Esophagus squamous epithelium (tissue), 5 donors: ENCODE measurements around the gene NDST1. TPM values are rescaled to one million over a fixed set of nuclear protein-coding genes. Genes with fewer than 3 reads are reported as not detected.

Experiments
- DNase-seq: peaks from one replicate; lab custom pipeline; 2025; lab: John Stamatoyannopoulos, UW
- H3K27ac ChIP-seq, 4 donors: fragments of 200-600 bp; sonication (generic); one replicate each; pipeline ENCODE4 v1.5.1; 2016 to 2019; ENCODE audit warnings: mild to moderate bottlenecking in 1 of 4
- H3K27me3 ChIP-seq, 4 donors: fragments of 200-600 bp; sonication (generic); 1 replicate in 3 of 4; 2 replicates in 1 of 4; pipeline versions ENCODE4 v1.5.1 to v1.6.0; 2017 to 2021; ENCODE audit warnings: antibody characterized with exemption in 1 of 4
- H3K36me3 ChIP-seq, 3 donors: fragments of 200-600 bp; sonication (generic); one replicate each; pipeline ENCODE4 v1.5.1; 2016 to 2019
- H3K4me1 ChIP-seq, 3 donors: fragments of 200-600 bp; sonication (generic); one replicate each; pipeline ENCODE4 v1.5.1; 2017 to 2019
- H3K4me3 ChIP-seq, 4 donors: fragments of 200-600 bp; sonication (generic); 1 replicate in 3 of 4; 2 replicates in 1 of 4; pipeline ENCODE4 v1.5.1; 2016 to 2019; ENCODE audit warnings: mild to moderate bottlenecking in 2 of 4, moderate library complexity in 1 of 4
- H3K9me3 ChIP-seq, 3 donors: fragments of 200-600 bp; sonication (generic); one replicate each; pipeline ENCODE4 v1.5.1; 2016 to 2019
- CTCF ChIP-seq, 6 experiments: fragments of 450-650 bp in 4 of 6; fragments of 200-600 bp in 2 of 6; sonication (generic) in 2 of 6; IDR thresholded peaks; one replicate each; pipeline ENCODE4 v1.5.1; 2016 to 2019; ENCODE audit warnings: antibody characterized with exemption in 6 of 6, mild to moderate bottlenecking in 4 of 6, moderate library complexity in 4 of 6
- POLR2A ChIP-seq, 4 donors: fragments of 450-650 bp; IDR thresholded peaks; one replicate each; pipeline ENCODE4 v1.6.1; 2017; ENCODE audit warnings: antibody characterized with exemption in 4 of 4, mild to moderate bottlenecking in 4 of 4, moderate library complexity in 3 of 4
- WGBS, 2 donors: methylation state at CpG; one replicate each; pipeline ENCODE4 v1.1.5; 2018; 5-methylcytosine and 5-hydroxymethylcytosine counted together
- intact Hi-C: fragments of 100-400 bp; cut with DNase I; formaldehyde crosslinking; loops from one replicate; pipeline ENCODE4 v1.15.0; 2022
- total RNA-seq, 4 donors: library from RNA; depleted of rRNA; stranded (reverse); fragments of >200 nt; gene quantifications; one replicate each; pipeline ENCODE4 v1.1.0, GENCODE V29; 2016
- donor health status: DM: yes; HTN: yes; CAD: no.

NDST1 gene
- total RNA-seq, 4 donors from 2014 or later, result 76.5 to 205 (median 118) TPM

DNA sequence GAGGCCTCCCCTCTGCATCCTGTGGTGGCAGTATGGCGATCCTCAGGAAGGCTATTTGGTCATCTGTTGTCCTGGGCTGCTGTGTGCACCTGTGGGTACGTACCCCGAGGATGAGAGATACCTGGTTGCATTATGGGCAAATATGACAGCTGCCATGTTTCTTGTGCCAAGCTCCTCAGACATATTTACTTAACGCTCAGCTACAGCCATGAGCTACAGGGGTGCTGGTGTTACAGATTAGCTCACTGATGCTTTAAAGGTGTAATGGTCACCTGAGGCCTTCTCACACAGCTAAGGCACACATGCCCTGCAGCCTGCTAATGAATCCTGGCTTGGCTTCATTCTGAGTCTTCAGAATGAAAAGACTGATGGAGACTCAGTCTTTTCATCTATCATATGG, 12.0 kb downstream of the NDST1 start:
- WGBS, 2 donors, result 73 to 88% methylated on average over 2 to 3 of the region's 4 CpGs
- Histone ChIP-seq H3K36me3 (peaks cover 6 to 59% (median 6%) of the 10 kb centered on the region in 3 donors), H3K9me3 (no peaks in the 10 kb centered on the region), H3K4me1 (peaks cover 26 to 100% (median 73%) of the 10 kb centered on the region in 3 donors), H3K27ac (peak overlapping the region in 2 of 4 donors; percentile 28 to 56), H3K4me3 (no peak overlapping the region), H3K27me3 (no peaks in the 10 kb centered on the region)
- DNase-seq, result no peak
- intact Hi-C loops, result loop anchor here (5.0 kb wide), 1 partner anchor 58 kb away; no protein-coding TSS in a partner anchor
- TF ChIP-seq POLR2A (IDR thresholded peaks at IDR 0.05) (no peak), CTCF (IDR thresholded peaks at IDR 0.05) (no peak)

DNA sequence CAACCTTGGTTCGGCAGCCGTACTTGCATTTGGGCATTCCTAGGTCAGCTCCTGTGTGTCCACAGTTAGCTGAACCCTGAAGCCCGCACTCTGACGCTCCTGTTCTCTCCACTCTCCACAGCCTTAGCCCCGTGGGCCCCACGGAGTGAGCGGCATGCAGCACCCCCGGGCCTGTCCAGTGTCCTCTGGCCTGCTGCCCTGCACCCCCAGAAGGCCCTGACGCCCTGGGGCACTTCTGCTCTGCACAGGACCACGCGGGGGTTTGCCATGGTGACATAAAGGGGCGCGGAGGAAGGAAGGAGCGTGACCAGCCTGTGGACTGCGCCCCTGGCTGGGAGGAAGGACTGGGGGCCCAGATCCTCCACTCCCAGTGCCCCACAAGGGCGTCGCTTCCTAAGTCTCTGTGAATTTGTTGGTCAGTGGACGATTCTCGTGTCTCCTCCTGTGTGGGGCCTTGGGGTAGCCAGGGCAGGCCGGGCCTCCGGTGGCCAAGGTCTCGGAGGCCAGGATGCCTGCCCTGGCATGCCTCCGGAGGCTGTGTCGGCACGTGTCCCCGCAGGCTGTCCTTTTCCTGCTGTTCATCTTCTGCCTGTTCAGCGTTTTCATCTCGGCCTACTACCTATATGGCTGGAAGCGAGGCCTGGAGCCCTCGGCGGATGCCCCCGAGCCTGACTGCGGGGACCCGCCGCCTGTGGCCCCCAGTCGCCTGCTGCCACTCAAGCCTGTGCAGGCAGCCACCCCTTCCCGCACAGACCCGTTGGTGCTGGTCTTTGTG, 13.0 kb downstream of the NDST1 start:
- Histone ChIP-seq H3K27ac (peak overlapping the region in 3 of 4 donors; percentile 6 to 25 (median 22)), H3K9me3 (no peaks in the 10 kb centered on the region), H3K4me3 (no peak overlapping the region), H3K27me3 (no peaks in the 10 kb centered on the region), H3K36me3 (peaks cover 6 to 69% (median 6%) of the 10 kb centered on the region in 3 donors), H3K4me1 (peaks cover 34 to 100% (median 64%) of the 10 kb centered on the region in 3 donors)
- 71 to 94% methylated on average over 2 to 20 of the region's 38 CpGs for WGBS, 2 donors
- intact Hi-C loops, result loop anchor here (5.0 kb wide), 1 partner anchor 59 kb away; no protein-coding TSS in a partner anchor
- TF ChIP-seq POLR2A (IDR thresholded peaks at IDR 0.05) (no peak), CTCF (IDR thresholded peaks at IDR 0.05) (no peak)
- DNase-seq, result no peak

GRCh38 chr5:150521522-150521817, 13.5 kb downstream of the NDST1 start:
- Histone ChIP-seq H3K36me3 (peaks cover 6 to 73% (median 6%) of the 10 kb centered on the region in 3 donors), H3K9me3 (no peaks in the 10 kb centered on the region), H3K27ac (peak overlapping the region in 2 of 4 donors; percentile 6 to 22), H3K4me3 (no peak overlapping the region), H3K4me1 (peaks cover 36 to 100% (median 61%) of the 10 kb centered on the region in 3 donors), H3K27me3 (no peaks in the 10 kb centered on the region)
- DNase-seq, result no peak
- TF ChIP-seq CTCF (IDR thresholded peaks at IDR 0.05), result no peak
- TF ChIP-seq POLR2A (IDR thresholded peaks at IDR 0.05), result no peak
- intact Hi-C loops, result loop anchor here (5.0 kb wide), 1 partner anchor 59 kb away; no protein-coding TSS in a partner anchor
- WGBS, 2 donors, result 80 to 83% methylated on average over 2 to 8 of the region's 14 CpGs

GRCh38 chr5:150521939-150522503, 14.1 kb downstream of the NDST1 start:
- Histone ChIP-seq H3K36me3 (peaks cover 6 to 78% (median 6%) of the 10 kb centered on the region in 3 donors), H3K27me3 (no peaks in the 10 kb centered on the region), H3K4me3 (no peak overlapping the region), H3K4me1 (peaks cover 41 to 100% (median 59%) of the 10 kb centered on the region in 3 donors), H3K9me3 (no peaks in the 10 kb centered on the region), H3K27ac (peak overlapping the region in 2 of 4 donors; percentile 7 to 38)
- intact Hi-C loops, result loop anchor here (5.0 kb wide), 1 partner anchor 60 kb away; no protein-coding TSS in a partner anchor
- 82 to 91% methylated on average over 5 to 7 of the region's 11 CpGs for WGBS, 2 donors
- TF ChIP-seq CTCF (IDR thresholded peaks at IDR 0.05), result no peak
- no peak for TF ChIP-seq POLR2A (IDR thresholded peaks at IDR 0.05)
- no peak for DNase-seq
